ENCODE results near the gene BDKRB2.

GRCh38 chr14:96208739-96209138 is 4.1 kb downstream of the BDKRB2 start:
- no peak for TF ChIP-seq EP300 (IDR thresholded peaks at IDR 0.05)
- TF ChIP-seq POLR2A (IDR thresholded peaks at IDR 0.05) = no peak
- TF ChIP-seq CTCF (IDR thresholded peaks at IDR 0.05) = no peak
- no peak for TF ChIP-seq POLR2AphosphoS5 (IDR thresholded peaks at IDR 0.05)
